NCI-H82 treated with DMSO at 0.1 percent for 48 hours (cell line): ENCODE measurements around the gene MYO7A.

Experiments
- DNase-seq: peaks from one replicate; lab custom pipeline; 2025; ENCODE audit not compliant: unreplicated experiment; lab: John Stamatoyannopoulos, UW

Gene MYO7A

DNA sequence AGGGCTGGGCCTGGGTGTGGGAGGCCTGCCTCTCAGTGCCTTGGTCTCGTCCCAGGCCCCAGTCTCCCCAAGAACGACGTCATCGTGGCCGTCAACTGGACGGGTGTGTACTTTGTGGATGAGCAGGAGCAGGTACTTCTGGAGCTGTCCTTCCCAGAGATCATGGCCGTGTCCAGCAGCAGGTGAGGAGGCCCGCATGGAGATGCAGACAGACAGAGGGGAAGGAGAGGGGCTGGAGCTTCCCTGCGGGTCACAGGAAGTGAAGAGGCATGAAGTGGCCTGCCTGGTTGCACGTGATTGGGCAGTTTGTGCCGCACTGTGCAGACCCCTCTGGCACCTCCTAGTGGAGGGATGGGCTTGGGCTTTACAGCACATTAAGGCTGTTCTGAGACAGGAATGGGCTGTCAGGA is 70.4 kb downstream of the MYO7A start:
- no peak for DNase-seq

DNA sequence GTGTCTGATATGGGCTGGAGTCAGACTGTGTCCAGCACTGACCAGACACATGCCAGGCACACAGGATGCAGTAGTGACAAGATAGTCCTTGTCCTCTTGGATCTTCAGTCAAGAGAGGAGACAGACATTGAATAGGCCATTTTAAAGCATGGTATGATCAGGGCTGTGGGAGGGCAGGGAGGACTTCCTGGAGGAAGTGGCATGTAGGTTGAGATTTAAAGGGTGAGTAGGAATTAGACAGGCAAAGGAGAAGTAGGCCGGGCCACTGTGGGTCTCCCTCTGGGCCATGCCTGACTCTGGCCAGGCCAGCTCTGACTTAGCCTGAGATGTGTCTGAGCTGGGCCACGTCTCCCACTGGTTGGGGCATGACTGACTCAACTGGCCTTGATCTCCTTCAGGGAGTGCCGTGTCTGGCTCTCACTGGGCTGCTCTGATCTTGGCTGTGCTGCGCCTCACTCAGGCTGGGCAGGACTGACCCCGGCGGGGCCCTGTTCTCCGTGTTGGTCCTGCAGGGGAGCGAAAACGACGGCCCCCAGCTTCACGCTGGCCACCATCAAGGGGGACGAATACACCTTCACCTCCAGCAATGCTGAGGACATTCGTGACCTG is 71.2 kb downstream of the MYO7A start:
- no peak for DNase-seq

DNA sequence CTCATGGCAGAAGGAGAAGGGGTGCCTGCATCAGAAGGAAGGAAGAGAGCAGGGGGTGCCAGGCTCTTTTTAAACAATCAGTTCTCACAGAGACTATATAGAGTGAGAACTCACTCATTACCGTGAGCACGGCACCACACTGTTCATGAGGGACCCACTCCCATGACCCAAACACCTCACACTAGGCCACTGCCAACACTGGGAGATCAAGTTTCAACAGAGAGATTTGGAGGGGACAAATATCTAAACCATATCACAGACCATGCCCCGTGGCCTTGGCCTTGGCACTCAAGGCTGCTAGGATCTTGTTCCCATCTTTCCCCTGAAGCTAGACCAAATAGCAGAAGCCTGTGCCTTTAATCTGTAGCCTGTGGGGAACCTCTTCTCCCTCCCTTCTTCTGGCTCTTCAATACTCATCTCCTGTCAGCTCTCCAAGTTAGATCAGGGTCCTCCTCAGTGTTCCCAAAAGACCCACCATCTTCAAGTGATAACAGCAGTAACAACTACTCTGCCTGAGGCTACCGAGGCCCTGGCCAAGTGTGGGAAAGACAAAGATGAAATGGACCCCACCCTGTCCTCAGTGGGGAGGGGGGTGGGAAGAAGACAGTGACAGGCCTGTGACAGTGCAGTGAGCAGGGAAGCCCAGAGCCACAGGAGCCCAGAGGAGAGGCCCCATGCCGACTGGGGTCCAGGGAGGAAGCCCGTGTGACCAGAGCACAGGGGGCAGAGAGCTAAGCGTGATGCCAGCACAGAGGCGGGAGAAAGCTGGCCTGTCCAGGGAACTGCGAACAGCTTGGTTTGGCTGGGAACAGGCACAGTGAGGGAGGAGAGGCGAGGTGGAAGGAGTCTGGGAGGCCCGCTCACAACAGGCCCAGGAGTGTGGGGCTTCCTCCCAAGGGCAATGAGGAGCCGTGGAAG is 72.6 kb downstream of the MYO7A start:
- no peak for DNase-seq

DNA sequence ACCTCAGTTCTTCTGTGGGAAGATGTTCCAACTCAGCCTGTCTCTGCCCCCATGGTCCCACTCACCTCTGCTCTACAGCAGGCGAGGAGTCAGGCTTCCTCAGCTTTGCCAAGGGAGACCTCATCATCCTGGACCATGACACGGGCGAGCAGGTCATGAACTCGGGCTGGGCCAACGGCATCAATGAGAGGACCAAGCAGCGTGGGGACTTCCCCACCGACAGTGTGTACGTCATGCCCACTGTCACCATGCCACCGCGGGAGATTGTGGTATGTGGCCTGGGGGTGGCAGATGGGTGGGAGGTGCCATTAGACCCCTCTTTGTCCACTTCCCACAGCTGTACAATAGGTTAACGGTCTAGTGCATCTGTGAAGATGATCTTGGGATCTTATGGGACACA is 73.3 kb downstream of the MYO7A start:
- DNase-seq: no peak

DNA sequence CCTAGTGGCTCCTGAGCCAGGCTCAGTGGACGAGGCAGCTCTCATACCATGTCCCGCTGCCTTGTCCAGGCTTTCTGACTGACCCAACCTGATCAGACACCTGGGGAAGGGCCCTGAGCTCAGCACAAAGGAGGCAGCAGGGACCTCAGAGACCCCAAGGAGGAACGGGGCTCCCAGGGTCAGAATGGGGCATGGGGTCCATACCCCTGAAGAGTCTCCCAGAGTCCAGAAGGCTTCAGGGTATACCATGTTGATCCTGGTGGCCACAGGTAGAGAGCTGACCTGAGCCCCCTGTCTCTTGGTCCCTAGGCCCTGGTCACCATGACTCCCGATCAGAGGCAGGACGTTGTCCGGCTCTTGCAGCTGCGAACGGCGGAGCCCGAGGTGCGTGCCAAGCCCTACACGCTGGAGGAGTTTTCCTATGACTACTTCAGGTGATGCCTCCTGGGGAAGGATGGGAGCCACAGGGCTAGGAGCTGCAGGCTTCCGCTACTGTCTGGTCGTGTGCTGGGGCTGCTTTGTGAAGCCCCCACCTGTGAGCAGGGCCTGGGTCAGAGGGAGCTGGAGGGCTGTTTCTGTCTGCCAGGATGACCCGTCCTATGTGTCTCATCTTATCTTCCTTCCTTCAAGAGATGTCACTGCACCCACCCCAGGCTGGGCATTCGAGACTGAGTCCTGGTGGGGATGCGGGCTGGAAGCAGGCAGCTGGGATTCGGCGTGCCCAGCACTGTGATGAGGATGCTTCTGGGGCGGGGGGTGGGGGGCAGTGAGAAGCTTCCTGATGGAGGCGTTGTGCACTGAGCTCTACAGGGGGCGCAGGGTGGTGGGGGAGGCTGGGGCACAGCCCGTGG is 74.2 kb downstream of the MYO7A start:
- DNase-seq: no peak

DNA sequence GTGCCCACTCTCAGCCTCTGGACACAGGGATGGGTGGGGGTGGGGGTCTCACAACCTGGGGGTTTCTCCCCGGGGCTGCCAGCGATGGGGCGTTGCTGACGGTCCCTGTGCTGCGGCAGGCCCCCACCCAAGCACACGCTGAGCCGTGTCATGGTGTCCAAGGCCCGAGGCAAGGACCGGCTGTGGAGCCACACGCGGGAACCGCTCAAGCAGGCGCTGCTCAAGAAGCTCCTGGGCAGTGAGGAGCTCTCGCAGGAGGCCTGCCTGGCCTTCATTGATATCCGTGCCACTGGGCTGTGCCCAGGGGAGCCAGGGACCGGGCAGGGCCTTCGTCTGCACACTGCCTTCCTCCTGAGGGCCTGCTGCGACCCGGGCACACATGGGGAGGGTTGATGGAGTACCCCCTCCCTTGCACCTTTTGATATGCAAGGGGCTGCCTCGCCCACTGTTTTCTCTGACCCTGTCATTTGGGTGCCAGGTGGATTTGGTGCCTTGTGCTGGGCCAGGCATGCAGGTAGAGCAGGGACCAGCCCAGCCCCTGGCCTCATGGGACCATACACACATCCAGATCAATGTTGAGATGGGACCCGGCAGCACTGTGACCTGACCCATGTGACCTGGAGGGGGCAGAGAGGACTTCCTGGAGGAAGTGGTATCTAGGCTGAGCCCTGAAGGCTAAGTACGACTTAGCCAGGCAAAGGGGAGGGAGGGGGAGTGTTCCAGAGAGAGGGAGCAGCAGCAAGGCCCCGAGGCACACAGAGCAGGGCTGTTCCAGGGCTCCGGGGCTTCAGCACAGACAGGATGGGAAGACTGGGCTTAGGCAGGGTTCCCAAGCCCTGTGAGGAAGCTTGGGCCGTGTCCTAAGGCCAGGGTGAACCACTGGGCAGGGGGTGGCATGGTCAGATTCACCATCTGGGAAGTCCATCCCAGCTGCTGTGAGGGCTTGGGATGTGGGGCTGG is 75.2 kb downstream of the MYO7A start:
- no peak for DNase-seq

DNA sequence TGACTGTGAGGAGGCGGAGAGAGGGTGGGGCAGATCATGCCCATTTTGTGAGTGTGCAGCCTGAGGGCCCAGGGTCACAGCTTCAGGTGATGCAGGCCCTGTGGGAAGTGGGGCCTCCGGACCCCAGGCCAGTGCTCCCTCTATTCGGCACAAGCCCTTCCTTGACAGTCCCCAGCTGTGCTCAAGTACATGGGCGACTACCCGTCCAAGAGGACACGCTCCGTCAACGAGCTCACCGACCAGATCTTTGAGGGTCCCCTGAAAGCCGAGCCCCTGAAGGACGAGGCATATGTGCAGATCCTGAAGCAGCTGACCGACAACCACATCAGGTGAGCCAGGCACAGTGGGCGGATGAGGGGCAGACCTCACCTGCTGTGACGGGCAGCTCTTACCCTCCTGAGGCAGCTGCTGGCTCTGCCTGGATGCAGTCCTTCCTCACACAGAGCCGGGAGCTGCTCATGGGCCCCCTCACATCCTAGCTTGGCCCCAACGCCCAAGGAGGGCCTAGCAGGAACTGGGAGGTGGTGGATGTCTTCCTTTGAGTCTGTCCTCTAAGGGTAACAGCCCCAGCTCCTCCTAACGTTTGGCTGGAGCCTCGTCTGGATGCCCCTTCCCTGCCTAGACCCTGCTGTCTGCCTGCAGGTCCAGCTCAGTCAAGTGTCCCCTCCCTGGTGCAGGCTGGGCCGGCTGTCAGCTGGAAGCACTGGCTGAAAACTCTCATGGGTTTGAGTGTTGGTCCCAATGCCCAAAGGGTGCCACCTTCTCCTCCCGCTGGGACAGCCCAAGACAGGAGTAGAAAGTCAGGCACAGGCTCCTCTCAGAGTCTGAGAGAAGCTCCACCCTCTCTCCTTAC is 76.1 kb downstream of the MYO7A start:
- DNase-seq: no peak

DNA sequence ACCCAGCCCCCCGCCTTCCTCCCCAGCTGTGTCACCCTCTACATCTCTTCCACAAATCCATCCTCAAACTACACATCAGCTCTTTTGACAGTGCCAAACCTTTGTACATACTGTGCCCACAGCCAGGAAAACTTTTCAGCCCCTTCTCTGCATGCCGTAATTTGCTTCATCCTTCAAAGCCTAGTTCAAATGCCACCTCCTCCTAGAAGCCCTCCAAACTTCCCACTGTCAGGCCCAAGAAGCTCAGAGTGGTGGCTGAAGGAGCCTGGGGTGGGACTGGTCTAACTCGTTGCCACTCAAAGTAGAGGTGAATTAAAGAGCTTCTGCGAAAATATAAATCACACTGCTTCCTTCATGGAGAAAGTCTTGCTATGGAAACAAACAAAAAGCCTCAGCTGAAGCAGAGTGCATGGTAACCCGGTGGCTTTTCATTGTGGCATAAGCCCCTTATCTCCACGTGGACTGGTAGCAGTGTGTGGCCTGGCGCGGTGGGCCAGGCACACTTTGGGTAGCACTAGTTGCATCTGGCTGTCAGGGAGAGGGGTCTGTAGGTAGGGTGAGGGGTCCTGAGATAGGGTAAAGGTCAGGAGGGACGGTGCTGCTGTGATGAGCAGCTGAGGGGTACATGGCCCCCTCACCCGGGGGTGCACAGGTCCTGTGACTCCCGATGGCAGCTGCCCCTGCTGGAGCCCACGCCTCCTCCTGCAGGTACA is 76.9 kb downstream of the MYO7A start:
- no peak for DNase-seq

DNA sequence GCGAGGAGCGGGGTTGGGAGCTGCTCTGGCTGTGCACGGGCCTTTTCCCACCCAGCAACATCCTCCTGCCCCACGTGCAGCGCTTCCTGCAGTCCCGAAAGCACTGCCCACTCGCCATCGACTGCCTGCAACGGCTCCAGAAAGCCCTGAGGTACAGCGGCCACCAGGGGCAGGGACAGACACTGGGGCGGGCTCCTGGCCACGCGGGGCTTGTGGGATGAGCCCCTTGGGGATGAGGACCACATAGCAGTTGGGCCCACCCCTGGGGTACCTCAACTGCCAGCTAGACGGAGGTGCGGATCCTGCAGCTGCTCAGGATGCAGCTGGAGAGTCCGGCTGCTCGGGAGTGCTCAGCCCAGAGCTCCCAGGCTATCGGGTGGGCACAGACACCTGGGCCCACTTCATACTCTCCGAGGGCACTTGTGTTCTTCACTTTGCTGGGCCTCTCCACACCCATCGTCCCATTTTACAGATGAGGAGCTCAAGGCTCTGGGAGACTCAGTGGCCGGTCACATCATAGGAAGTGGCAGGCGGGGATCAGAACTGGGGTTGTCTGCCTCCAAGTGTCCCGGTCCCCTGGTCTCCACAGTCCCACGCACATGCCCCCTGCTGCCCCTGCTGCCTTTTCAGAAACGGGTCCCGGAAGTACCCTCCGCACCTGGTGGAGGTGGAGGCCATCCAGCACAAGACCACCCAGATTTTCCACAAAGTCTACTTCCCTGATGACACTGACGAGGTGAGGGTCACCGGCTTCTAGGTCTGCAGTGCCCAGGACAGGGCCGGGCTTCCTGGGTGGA is 77.6 kb downstream of the MYO7A start:
- no peak for DNase-seq

DNA sequence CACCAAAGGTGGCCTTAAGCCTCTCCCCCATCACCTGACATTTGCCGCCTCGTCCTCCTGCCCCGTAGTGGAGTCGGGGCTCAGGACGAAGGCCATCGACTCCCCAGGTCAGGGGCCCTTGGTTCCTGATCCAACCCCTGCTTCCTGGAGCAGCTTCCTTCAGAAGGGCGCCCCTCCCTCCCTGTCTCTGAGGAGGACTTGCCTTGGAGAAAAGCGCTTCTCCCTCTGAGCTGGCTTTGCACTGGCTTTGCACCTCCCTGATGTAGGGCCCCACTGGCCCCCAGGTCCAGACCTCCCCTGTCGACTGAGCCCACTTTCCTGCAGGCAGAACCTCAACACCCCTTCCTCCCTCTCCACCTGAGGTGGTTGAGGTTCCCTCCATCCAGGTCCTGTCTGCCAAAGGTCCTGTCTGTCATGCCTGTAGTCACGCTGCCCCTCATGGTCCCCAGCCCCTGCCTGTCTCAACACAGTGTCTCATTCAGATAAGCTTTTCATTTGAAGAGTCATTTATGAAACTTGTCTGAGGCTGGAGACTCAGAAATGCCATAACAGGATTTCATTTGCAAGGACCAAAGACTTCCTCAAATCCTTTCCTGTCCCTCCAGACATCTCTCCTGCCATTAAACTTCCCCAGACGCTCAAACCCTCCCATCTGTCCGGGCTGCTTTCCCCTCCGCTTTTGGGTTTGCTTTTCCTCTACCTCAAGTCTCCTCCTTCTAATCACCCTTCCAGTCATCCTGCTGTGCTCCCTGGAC is 78.4 kb downstream of the MYO7A start:
- no peak for DNase-seq

DNA sequence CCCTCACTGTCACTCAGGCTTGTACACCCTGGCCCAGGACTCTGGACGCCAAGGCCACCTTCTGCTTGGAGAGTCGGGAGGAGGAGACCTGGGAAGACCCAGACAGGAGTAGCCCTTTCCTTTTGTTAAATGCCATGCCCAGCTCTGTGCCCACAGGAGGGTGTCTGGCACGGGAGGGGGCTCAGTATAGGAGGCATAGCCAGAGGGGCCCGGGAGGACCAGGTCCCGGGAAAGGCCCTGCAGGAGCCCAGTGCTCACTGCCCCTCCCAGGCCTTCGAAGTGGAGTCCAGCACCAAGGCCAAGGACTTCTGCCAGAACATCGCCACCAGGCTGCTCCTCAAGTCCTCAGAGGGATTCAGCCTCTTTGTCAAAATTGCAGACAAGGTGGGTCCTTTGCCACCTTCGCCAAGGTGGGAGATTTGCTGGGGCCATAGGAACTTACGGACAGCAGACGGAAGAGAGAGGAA is 79.0 kb downstream of the MYO7A start:
- no peak for DNase-seq

DNA sequence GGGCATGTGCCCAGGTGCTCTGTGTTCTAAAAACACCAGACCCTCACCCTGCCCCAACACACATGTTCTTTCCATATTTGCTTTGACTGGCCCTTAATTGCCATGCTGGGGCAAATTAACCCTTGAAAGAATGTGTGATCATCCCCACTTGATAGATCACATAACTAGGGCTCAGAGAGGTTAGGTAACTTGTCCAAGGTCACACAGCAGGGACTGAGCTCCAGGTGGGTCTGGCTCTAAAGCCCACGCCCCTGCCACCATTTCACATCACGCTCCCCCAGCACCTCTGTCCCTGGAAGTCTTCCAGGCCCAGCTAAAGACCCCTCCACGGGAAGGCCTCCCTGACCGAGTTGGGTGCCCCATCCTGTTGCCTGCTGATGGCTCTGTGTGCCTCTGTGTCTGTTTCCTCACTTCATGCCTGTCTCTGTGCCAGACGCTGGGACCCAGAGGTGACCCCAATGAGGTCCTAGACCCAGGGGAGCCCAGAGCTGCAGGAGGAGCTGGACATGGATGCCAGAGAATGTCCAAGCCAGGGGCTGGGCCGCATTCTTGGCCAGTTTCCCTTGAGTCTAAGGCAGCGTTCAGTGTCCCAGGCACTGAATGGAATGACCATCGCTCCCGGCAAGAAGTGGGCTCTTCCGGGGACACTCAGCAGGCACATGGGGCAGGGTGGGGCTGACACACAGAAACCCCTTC is 79.7 kb downstream of the MYO7A start:
- no peak for DNase-seq

DNA sequence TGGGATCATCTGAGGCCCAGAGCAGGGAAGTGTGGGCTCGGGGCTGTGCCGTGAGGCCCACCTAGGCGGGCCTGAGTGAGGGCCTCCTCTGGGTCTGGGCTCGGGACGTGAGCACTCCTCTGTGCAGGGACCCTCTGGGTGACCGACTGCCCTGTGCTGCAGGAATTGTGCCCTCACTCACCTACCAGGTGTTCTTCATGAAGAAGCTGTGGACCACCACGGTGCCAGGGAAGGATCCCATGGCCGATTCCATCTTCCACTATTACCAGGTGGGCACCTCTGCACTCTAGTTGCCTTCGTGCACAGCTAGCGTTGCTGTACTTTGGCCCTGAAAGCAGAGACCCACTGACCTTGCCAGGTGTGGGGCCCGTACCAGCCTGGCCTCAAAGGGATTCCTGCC is 80.5 kb downstream of the MYO7A start:
- DNase-seq: no peak

DNA sequence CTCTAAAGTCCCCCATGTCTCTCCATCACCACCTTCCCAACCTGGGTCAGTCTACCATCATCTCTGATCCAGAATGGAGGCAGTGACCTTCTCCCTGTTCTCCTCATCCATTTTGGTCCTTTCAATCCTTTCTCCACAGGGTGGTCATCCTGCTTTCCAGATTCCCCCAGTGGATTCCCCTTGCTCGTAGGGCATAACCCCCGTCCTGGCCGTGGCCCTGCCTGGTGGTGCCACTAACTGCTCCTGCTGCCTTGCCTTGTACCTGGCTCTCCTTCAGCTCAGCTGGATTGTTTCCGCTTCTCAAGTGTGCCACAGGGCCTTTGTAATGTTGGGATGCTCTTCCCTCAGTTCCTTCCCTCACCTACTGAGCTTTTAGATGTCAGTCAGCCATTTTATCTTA is 81.6 kb downstream of the MYO7A start:
- no peak for DNase-seq

DNA sequence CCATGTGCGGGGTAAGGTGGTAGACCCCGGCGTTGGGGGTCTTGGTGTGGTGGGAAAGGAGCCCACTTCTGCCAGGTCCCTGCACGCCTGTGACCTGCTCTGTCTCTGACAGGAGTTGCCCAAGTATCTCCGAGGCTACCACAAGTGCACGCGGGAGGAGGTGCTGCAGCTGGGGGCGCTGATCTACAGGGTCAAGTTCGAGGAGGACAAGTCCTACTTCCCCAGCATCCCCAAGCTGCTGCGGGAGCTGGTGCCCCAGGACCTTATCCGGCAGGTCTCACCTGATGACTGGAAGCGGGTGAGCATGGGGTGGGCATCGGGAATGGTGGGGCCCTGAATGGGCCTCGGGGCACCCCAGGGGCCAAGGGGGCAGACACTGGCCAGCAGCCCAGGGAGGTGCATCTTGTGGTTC is 83.0 kb downstream of the MYO7A start:
- no peak for DNase-seq

DNA sequence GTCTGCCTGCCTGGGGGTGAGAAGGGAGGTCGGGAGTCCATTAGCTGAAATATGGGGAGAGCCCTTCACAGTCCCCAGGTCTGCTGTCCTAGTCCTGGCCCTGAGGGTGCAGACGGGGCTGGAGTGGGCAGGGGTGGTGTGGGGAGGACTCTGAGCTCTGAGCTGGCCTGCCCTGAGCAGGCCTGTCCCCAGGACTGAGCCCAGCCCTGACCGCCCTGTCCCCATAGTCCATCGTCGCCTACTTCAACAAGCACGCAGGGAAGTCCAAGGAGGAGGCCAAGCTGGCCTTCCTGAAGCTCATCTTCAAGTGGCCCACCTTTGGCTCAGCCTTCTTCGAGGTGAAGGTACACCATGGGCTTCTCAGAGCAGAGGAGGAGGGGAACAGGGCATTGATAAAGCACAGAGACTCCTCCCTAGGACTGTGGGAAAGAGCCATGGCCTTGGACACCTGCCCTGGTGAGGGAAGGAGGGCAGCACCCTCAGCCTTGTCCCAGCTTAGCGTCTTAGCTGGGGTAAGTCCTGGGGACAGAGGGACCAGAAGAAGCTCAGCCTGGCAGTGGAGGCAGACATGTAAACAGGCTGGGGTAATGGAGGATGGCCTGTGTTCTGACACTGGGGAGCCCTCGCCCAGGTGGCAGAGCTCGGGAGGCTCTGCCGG is 83.7 kb downstream of the MYO7A start:
- DNase-seq: no peak
